SU-DHL-6 (cell line): ENCODE measurements around the gene ACY1.

Source experiments
- EZH2phosphoT487 ChIP-seq: fragments of 200-600 bp; sonication (generic), shearing (Covaris generic); conservative IDR thresholded peaks from 2 replicates; pipeline ENCODE4 v1.6.1; 2018; ENCODE audit warnings: mild to moderate bottlenecking, antibody characterized with exemption, low read length, moderate library complexity, mixed read lengths
- TF ChIP-seq, protein P1 (sequence below): fragments of 200-600 bp; sonication (generic); IDR thresholded peaks from one replicate; pipeline ENCODE4 v1.5.1; 2017; ENCODE audit warnings: antibody characterized with exemption, mild to moderate bottlenecking, low read length, moderate library complexity; ENCODE audit not compliant: insufficient read depth, poor library complexity, severe bottlenecking

DNA sequence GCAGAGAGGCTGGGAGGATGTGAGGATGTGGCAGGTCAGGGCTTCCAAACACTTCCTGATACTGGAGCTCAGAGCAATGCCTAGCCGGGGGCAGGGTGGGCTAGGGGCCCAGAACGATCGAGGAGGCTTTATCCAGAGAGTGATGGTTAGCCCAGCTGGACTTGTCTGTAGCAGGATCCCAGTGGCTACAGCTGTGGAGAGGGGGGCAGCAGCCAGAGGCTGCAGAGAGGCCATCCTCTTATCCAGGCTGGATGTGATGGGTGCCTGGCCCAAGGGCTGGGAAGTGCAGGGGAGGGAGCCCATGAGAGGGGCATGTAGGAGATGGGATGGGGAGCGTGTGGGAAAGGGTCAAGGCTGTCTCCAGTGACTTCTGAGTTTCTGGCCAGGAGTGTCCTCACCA is 36.5 kb upstream of the ACY1 start:
- TF ChIP-seq, protein P1, sequence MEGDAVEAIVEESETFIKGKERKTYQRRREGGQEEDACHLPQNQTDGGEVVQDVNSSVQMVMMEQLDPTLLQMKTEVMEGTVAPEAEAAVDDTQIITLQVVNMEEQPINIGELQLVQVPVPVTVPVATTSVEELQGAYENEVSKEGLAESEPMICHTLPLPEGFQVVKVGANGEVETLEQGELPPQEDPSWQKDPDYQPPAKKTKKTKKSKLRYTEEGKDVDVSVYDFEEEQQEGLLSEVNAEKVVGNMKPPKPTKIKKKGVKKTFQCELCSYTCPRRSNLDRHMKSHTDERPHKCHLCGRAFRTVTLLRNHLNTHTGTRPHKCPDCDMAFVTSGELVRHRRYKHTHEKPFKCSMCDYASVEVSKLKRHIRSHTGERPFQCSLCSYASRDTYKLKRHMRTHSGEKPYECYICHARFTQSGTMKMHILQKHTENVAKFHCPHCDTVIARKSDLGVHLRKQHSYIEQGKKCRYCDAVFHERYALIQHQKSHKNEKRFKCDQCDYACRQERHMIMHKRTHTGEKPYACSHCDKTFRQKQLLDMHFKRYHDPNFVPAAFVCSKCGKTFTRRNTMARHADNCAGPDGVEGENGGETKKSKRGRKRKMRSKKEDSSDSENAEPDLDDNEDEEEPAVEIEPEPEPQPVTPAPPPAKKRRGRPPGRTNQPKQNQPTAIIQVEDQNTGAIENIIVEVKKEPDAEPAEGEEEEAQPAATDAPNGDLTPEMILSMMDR = no peak
- no peak for TF ChIP-seq EZH2phosphoT487
